H9 (cell line): ENCODE data around the gene SLC25A14. TPM values are rescaled to one million over a fixed set of nuclear protein-coding genes. Genes with fewer than 3 reads are reported as not detected.
"Not testable (repeated sequence)": the region's sequence is repeated elsewhere in the genome, so short reads cannot be mapped to it uniquely, and the experiment has no call there.

Source experiments
- DNase-seq: peaks from one replicate; pipeline ENCODE4 v3.0.0-alpha.2; 2017
- H2AFZ ChIP-seq: one replicate; pipeline ENCODE4 v1.6.1; 2013; ENCODE audit warnings: mild to moderate bottlenecking, low read length, control low read depth, moderate library complexity
- H2AK5ac ChIP-seq: 2 replicates; pipeline ENCODE4 v1.6.1; 2013; ENCODE audit warnings: low read length, control low read depth, mixed read lengths; ENCODE audit not compliant: insufficient read length
- H2BK120ac ChIP-seq: one replicate; pipeline ENCODE4 v1.6.1; 2013; ENCODE audit warnings: low read depth, mild to moderate bottlenecking, low read length, control low read depth, inconsistent platforms; ENCODE audit not compliant: poor library complexity, severe bottlenecking
- H2BK12ac ChIP-seq: 2 replicates; pipeline ENCODE4 v1.6.1; 2013; ENCODE audit warnings: low read length, control low read depth, mixed read lengths, low read depth; ENCODE audit not compliant: insufficient read length
- H2BK15ac ChIP-seq: 2 replicates; pipeline ENCODE4 v1.6.1; 2013; ENCODE audit warnings: low read depth, low read length, control low read depth
- H2BK20ac ChIP-seq: one replicate; pipeline ENCODE4 v1.6.1; 2013; ENCODE audit warnings: low read depth, mild to moderate bottlenecking, low read length, control low read depth, inconsistent platforms; ENCODE audit not compliant: poor library complexity, severe bottlenecking
- H2BK5ac ChIP-seq: 2 replicates; pipeline ENCODE4 v1.6.1; 2013; ENCODE audit warnings: low read length, control low read depth, mixed read lengths; ENCODE audit not compliant: insufficient read length
- H3K14ac ChIP-seq: 2 replicates; pipeline ENCODE4 v1.6.1; 2013; ENCODE audit warnings: low read length, control low read depth; ENCODE audit not compliant: insufficient read depth
- H3K18ac ChIP-seq: 2 replicates; pipeline ENCODE4 v1.6.1; 2013; ENCODE audit warnings: low read depth, mild to moderate bottlenecking, mixed read lengths, low read length, control low read depth; ENCODE audit not compliant: insufficient read length
- H3K23ac ChIP-seq: 2 replicates; pipeline ENCODE4 v1.6.1; 2013; ENCODE audit warnings: low read length, control low read depth, mixed read lengths, low read depth; ENCODE audit not compliant: insufficient read length
- H3K23me2 ChIP-seq: 2 replicates; pipeline ENCODE4 v1.6.1; 2013; ENCODE audit warnings: low read depth, mild to moderate bottlenecking, mixed read lengths, low read length, control low read depth; ENCODE audit not compliant: insufficient read length, poor library complexity, severe bottlenecking
- H3K27ac ChIP-seq: 2 replicates; pipeline ENCODE4 v1.5.1; 2013; ENCODE audit warnings: low read length, control low read depth, mixed read lengths, low read depth; ENCODE audit not compliant: insufficient read length
- H3K27me3 ChIP-seq: 2 replicates; pipeline ENCODE4 v1.6.1; 2013; ENCODE audit warnings: low read length, control low read depth, inconsistent platforms; ENCODE audit not compliant: insufficient read depth
- H3K4ac ChIP-seq: 2 replicates; pipeline ENCODE4 v1.6.1; 2013; ENCODE audit warnings: low read depth, mild to moderate bottlenecking, control low read depth, inconsistent platforms, low read length, moderate library complexity
- H3K4me1 ChIP-seq: 2 replicates; pipeline ENCODE4 v1.6.1; 2013; ENCODE audit warnings: low read length, control low read depth, inconsistent platforms; ENCODE audit not compliant: insufficient read depth
- H3K4me2 ChIP-seq: 2 replicates; pipeline ENCODE4 v1.6.1; 2013; ENCODE audit warnings: low read length, control low read depth, mixed read lengths; ENCODE audit not compliant: insufficient read length, insufficient read depth
- H3K56ac ChIP-seq: 2 replicates; pipeline ENCODE4 v1.6.1; 2013; ENCODE audit warnings: low read depth, mild to moderate bottlenecking, mixed read lengths, low read length, control low read depth; ENCODE audit not compliant: insufficient read length
- H3K79me1 ChIP-seq: 2 replicates; pipeline ENCODE4 v1.6.1; 2013; ENCODE audit warnings: low read depth, mild to moderate bottlenecking, moderate library complexity, low read length, control low read depth, inconsistent platforms; ENCODE audit not compliant: insufficient read depth, poor library complexity, severe bottlenecking
- H3K79me2 ChIP-seq: 2 replicates; pipeline ENCODE4 v1.6.1; 2013; ENCODE audit warnings: low read length, control low read depth, inconsistent platforms; ENCODE audit not compliant: insufficient read depth
- H3K9ac ChIP-seq: 2 replicates; pipeline ENCODE4 v1.6.1; 2013; ENCODE audit warnings: low read length, control low read depth, mixed read lengths; ENCODE audit not compliant: insufficient read length; ENCODE audit errors: extremely low read depth
- H3K9me3 ChIP-seq: one replicate; pipeline ENCODE4 v1.6.1; 2013; ENCODE audit warnings: low read depth, low read length, inconsistent platforms; ENCODE audit not compliant: control insufficient read depth
- H3T11ph ChIP-seq: one replicate; pipeline ENCODE4 v1.6.1; 2013; ENCODE audit warnings: mild to moderate bottlenecking, low read length, control low read depth, inconsistent platforms
- H4K20me1 ChIP-seq: one replicate; pipeline ENCODE4 v1.6.1; 2013; ENCODE audit not compliant: control insufficient read depth, insufficient read length, insufficient read depth
- H4K5ac ChIP-seq: 2 replicates; pipeline ENCODE4 v1.6.1; 2013; ENCODE audit warnings: low read depth, mild to moderate bottlenecking, mixed read lengths, low read length, control low read depth; ENCODE audit not compliant: insufficient read length
- H4K8ac ChIP-seq: replicated peaks from 2 replicates; pipeline ENCODE4 v1.6.1; 2013; ENCODE audit warnings: low read length, control low read depth, mixed read lengths, low read depth; ENCODE audit not compliant: insufficient read length
- H4K91ac ChIP-seq: 2 replicates; pipeline ENCODE4 v1.6.1; 2013; ENCODE audit warnings: low read depth, mild to moderate bottlenecking, moderate library complexity, mixed read lengths, low read length, control low read depth; ENCODE audit not compliant: insufficient read length
- H3K27ac Mint-ChIP-seq, 3 experiments: 2 replicates in 2 of 3; 3 replicates in 1 of 3; pipeline ENCODE4 v1.8.0; 2020 to 2021; ENCODE audit warnings: mixed read lengths in 3 of 3, mild to moderate bottlenecking in 1 of 3, moderate library complexity in 1 of 3
- H3K27me3 Mint-ChIP-seq: 2 replicates; pipeline ENCODE4 v1.8.0; 2021; ENCODE audit warnings: low read depth, mild to moderate bottlenecking, moderate library complexity, mixed read lengths
- H3K36me3 Mint-ChIP-seq, 3 experiments: 2 replicates in 2 of 3; 3 replicates in 1 of 3; pipeline ENCODE4 v1.8.0; 2020 to 2021; ENCODE audit warnings: low read depth in 3 of 3, mixed read lengths in 3 of 3; ENCODE audit not compliant: insufficient read depth in 1 of 3
- H3K4me1 Mint-ChIP-seq, 2 experiments: 2 replicates each; pipeline ENCODE4 v1.8.0; 2020; ENCODE audit warnings: mixed read lengths in 2 of 2
- H3K4me3 Mint-ChIP-seq, 2 experiments: 2 replicates in 1 of 2; 3 replicates in 1 of 2; pipeline ENCODE4 v1.8.0; 2020 to 2021; ENCODE audit warnings: mild to moderate bottlenecking in 2 of 2, mixed read lengths in 2 of 2, moderate library complexity in 1 of 2
- H3K9me3 Mint-ChIP-seq, 2 experiments: 2 replicates in 1 of 2; 3 replicates in 1 of 2; pipeline ENCODE4 v1.8.0; 2020; ENCODE audit warnings: mild to moderate bottlenecking in 2 of 2, mixed read lengths in 2 of 2, moderate library complexity in 1 of 2
- CTCF ChIP-seq: fragments of 200-600 bp; sonication (generic); conservative IDR thresholded peaks from 3 replicates; pipeline ENCODE4 v1.8.0; 2021; ENCODE audit warnings: antibody characterized with exemption, mild to moderate bottlenecking
- WGBS: extraction: QIAGEN DNeasy Blood & Tissue Kit; methylation state at CpG from one replicate; pipeline ENCODE4 v1.1.7; 2013; ENCODE audit warnings: missing lambda C conversion rate, low lambda C conversion rate, mixed read lengths; ENCODE audit not compliant: insufficient read length; ENCODE audit errors: extremely low coverage; 5-methylcytosine and 5-hydroxymethylcytosine counted together
- total RNA-seq: library from RNA; stranded (reverse); gene quantifications from 2 replicates; pipeline ENCODE4 v1.2.1, GENCODE V29; 2021

Gene SLC25A14
- total RNA-seq, 1 experiment from 2014 or later, result 12.7 TPM

- H3K27me3 Mint-ChIP-seq, result no peaks in the 10 kb centered on the region
- DNase-seq, result peak; percentile 36
These were observed 34.9 kb upstream of the SLC25A14 start for GRCh38 chrX:130304587-130305368.

GRCh38 chrX:130319886-130320285 lies 19.8 kb upstream of the SLC25A14 start:
- not testable (repeated sequence) for H3T11ph ChIP-seq, H3K23ac ChIP-seq, H3K27ac Mint-ChIP-seq, H4K5ac ChIP-seq, H3K4ac ChIP-seq, H2BK5ac ChIP-seq, H4K91ac ChIP-seq, H3K4me3 Mint-ChIP-seq, H3K27me3 ChIP-seq, H3K4me1 ChIP-seq, H2BK20ac ChIP-seq, H3K4me1 Mint-ChIP-seq, H3K27me3 Mint-ChIP-seq, H3K79me1 ChIP-seq, H3K9ac ChIP-seq, H3K4me2 ChIP-seq, H3K18ac ChIP-seq, H3K56ac ChIP-seq, H3K36me3 Mint-ChIP-seq, H2BK120ac ChIP-seq, H2AK5ac ChIP-seq, H2BK12ac ChIP-seq, H3K79me2 ChIP-seq, H3K9me3 ChIP-seq, DNase-seq, H4K8ac ChIP-seq, H3K27ac ChIP-seq, H4K20me1 ChIP-seq, H3K23me2 ChIP-seq, H3K14ac ChIP-seq, H2BK15ac ChIP-seq, H2AFZ ChIP-seq
- no CpG with 5 or more reads among the region's 3 CpGs for WGBS
- peaks cover 19 to 56% of the 10 kb centered on the region in 2 experiments; a peak in 4 of 5 replicates for H3K9me3 Mint-ChIP-seq

More at GRCh38 chrX:130304587-130305368, 34.9 kb upstream of the SLC25A14 start:
- H3K27me3 ChIP-seq, result no peaks in the 10 kb centered on the region
- no peak overlapping the region for H4K5ac ChIP-seq
- no peaks in the 10 kb centered on the region for H3K4me1 ChIP-seq
- no peaks in the 10 kb centered on the region for H4K20me1 ChIP-seq
- H3K4me1 Mint-ChIP-seq, result no peaks in the 10 kb centered on the region
- no peak overlapping the region for H3K23ac ChIP-seq
- H3K23me2 ChIP-seq, result no peaks in the 10 kb centered on the region
- H3T11ph ChIP-seq, result no peak overlapping the region
- H2AFZ ChIP-seq, result no peak overlapping the region
- peaks cover 0 to 24% of the 10 kb centered on the region in 2 experiments; a peak in 2 of 5 replicates for H3K9me3 Mint-ChIP-seq
- H4K91ac ChIP-seq, result no peak overlapping the region
- no peak overlapping the region for H3K4ac ChIP-seq
- H3K27ac Mint-ChIP-seq, result no peak overlapping the region
- H2BK5ac ChIP-seq, result no peak overlapping the region
- H3K56ac ChIP-seq, result no peak overlapping the region
- no peak overlapping the region for H2AK5ac ChIP-seq
- no peaks in the 10 kb centered on the region for H3K9me3 ChIP-seq
- no peak overlapping the region for H2BK20ac ChIP-seq
- H2BK12ac ChIP-seq, result no peak overlapping the region
- no peak overlapping the region for H4K8ac ChIP-seq
- no peak overlapping the region for H3K14ac ChIP-seq
- peaks cover 0 to 2% (median 0%) of the 10 kb centered on the region in 3 experiments; a peak in 1 of 7 replicates for H3K36me3 Mint-ChIP-seq
- H3K4me2 ChIP-seq, result no peak overlapping the region
- no CpG with 5 or more reads among the region's 5 CpGs for whole genome bisulfite sequencing
- no peak overlapping the region for H3K27ac ChIP-seq
- H2BK15ac ChIP-seq, result no peak overlapping the region
- H3K18ac ChIP-seq, result no peak overlapping the region
- no peaks in the 10 kb centered on the region for H3K79me2 ChIP-seq
- H3K79me1 ChIP-seq, result no peaks in the 10 kb centered on the region
- H2BK120ac ChIP-seq, result no peak overlapping the region
- H3K9ac ChIP-seq, result no peak overlapping the region
- H3K4me3 Mint-ChIP-seq, result no peak overlapping the region
- peak; percentile 33; the same call in 2 of the 3 replicates for TF ChIP-seq CTCF
